Tibial nerve (tissue), 3 donors: Measurements from ENCODE around the gene PORCN.

ENCODE experiments used
- POLR2A ChIP-seq, 2 donors: fragments of 450-650 bp; IDR thresholded peaks; one replicate each; pipeline ENCODE4 v1.6.1; 2017; ENCODE audit warnings: antibody characterized with exemption in 2 of 2, mild to moderate bottlenecking in 2 of 2, moderate library complexity in 2 of 2
- TF ChIP-seq, protein P1 (sequence below), 5 experiments: fragments of 200-600 bp in 3 of 5; fragments of 450-650 bp in 2 of 5; sonication (generic) in 3 of 5; IDR thresholded peaks; one replicate each; pipeline ENCODE4 v1.5.1; 2016 to 2019; ENCODE audit warnings: antibody characterized with exemption in 5 of 5, mild to moderate bottlenecking in 3 of 5, moderate library complexity in 2 of 5

DNA sequence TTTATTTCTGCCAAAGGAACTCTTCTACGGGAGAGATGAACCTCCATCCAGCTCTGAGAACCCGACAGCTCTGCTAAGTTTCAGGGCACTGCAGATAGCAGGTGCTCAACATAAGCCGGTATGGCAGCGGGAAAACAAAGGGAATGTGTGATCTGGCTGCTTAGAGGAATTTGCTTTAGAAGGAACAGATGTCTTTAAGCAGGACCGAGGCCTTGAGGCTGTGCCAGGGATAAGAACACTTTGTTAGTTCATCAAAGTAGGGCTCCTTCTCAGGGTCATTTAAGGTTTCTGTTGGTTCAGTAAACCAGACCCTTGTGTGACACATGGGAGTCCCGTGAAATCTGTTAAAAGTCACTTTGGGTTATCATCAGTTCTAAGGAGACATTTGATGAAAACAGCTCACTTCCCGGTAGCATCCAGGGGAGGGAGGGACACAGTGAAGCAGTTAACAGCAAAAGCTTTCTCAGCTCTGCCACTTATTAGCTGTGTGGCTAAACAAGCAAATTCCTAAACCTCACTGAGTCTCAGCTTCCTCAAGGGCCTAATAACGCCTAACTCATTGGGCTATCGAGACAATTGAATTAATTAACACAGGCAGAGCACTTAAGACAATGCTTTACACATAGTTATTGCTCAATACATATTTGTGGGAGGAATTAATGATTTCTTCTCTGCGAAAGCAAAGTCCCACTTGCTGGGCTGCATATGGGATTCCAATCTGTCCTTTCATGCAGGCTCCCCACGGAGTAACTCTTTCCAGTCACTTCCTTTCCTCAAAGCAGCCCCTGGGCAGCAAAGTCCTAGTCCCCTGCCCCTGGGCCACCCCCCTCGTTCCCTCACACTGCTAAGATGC lies 35.7 kb upstream of the PORCN start:
- TF ChIP-seq, protein P1, sequence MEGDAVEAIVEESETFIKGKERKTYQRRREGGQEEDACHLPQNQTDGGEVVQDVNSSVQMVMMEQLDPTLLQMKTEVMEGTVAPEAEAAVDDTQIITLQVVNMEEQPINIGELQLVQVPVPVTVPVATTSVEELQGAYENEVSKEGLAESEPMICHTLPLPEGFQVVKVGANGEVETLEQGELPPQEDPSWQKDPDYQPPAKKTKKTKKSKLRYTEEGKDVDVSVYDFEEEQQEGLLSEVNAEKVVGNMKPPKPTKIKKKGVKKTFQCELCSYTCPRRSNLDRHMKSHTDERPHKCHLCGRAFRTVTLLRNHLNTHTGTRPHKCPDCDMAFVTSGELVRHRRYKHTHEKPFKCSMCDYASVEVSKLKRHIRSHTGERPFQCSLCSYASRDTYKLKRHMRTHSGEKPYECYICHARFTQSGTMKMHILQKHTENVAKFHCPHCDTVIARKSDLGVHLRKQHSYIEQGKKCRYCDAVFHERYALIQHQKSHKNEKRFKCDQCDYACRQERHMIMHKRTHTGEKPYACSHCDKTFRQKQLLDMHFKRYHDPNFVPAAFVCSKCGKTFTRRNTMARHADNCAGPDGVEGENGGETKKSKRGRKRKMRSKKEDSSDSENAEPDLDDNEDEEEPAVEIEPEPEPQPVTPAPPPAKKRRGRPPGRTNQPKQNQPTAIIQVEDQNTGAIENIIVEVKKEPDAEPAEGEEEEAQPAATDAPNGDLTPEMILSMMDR (IDR thresholded peaks at IDR 0.05) = no peak
- TF ChIP-seq POLR2A (IDR thresholded peaks at IDR 0.05) = no peak
